Astrocyte (in vitro differentiated cells and primary cell): ENCODE measurements around the gene PPP1R3E. TPM values are rescaled to one million over a fixed set of nuclear protein-coding genes. Genes with fewer than 3 reads are reported as not detected.

Experiments used
- DNase-seq: peaks from one replicate; pipeline ENCODE4 v3.0.0-alpha.2; 2010; ENCODE audit warnings: low read depth
- FAIRE-seq: peaks from 2 replicates; lab custom pipeline; 2011; peaks lifted over from hg19 to GRCh38; lab: Jason Lieb, UNC
- H2AFZ ChIP-seq: 2 replicates; pipeline ENCODE4 v1.6.0; 2012; ENCODE audit warnings: low read depth, low read length, inconsistent platforms
- H3K27ac ChIP-seq: 2 replicates; pipeline ENCODE4 v1.5.1; 2011; ENCODE audit warnings: low read depth, low read length, inconsistent platforms
- H3K27me3 ChIP-seq: 2 replicates; pipeline ENCODE4 v1.6.0; 2011; ENCODE audit warnings: low read length, inconsistent platforms; ENCODE audit not compliant: insufficient read depth
- H3K36me3 ChIP-seq: 2 replicates; pipeline ENCODE4 v1.5.1; 2011; ENCODE audit warnings: low read length, inconsistent platforms; ENCODE audit not compliant: insufficient read depth
- H3K4me1 ChIP-seq: 2 replicates; pipeline ENCODE4 v1.5.1; 2011; ENCODE audit warnings: low read length, inconsistent platforms; ENCODE audit not compliant: insufficient read depth
- H3K4me2 ChIP-seq: 2 replicates; pipeline ENCODE4 v1.6.0; 2012; ENCODE audit warnings: low read length, inconsistent platforms
- H3K4me3 ChIP-seq: 2 replicates; pipeline ENCODE4 v1.5.1; 2011; ENCODE audit warnings: low read depth, mild to moderate bottlenecking, low read length, inconsistent platforms; ENCODE audit not compliant: insufficient read depth
- H3K79me2 ChIP-seq: 2 replicates; pipeline ENCODE4 v1.6.0; 2012; ENCODE audit warnings: mild to moderate bottlenecking, low read length, inconsistent platforms; ENCODE audit not compliant: insufficient read depth
- H3K9ac ChIP-seq: 2 replicates; pipeline ENCODE4 v1.6.0; 2012; ENCODE audit warnings: mild to moderate bottlenecking, low read length, inconsistent platforms
- H3K9me3 ChIP-seq: 2 replicates; pipeline ENCODE4 v1.5.1; 2012; ENCODE audit warnings: low read depth, mild to moderate bottlenecking, low read length, inconsistent platforms; ENCODE audit not compliant: insufficient read depth
- H4K20me1 ChIP-seq: 2 replicates; pipeline ENCODE4 v1.6.0; 2012; ENCODE audit warnings: low read length, inconsistent platforms; ENCODE audit not compliant: insufficient read depth
- H3K27ac Mint-ChIP-seq: one replicate; pipeline ENCODE4 v1.8.0; 2021; ENCODE audit warnings: mild to moderate bottlenecking, mixed read lengths; ENCODE audit not compliant: unreplicated experiment
- H3K27me3 Mint-ChIP-seq: one replicate; pipeline ENCODE4 v1.8.0; 2021; ENCODE audit warnings: low read depth, mixed read lengths; ENCODE audit not compliant: unreplicated experiment
- H3K36me3 Mint-ChIP-seq: one replicate; pipeline ENCODE4 v1.8.0; 2021; ENCODE audit warnings: low read depth, mixed read lengths; ENCODE audit not compliant: unreplicated experiment
- H3K4me1 Mint-ChIP-seq: one replicate; pipeline ENCODE4 v1.8.0; 2021; ENCODE audit warnings: low read depth, mixed read lengths; ENCODE audit not compliant: unreplicated experiment
- H3K4me3 Mint-ChIP-seq: one replicate; pipeline ENCODE4 v1.8.0; 2021; ENCODE audit warnings: mild to moderate bottlenecking, moderate library complexity, mixed read lengths; ENCODE audit not compliant: unreplicated experiment
- H3K9me3 Mint-ChIP-seq: one replicate; pipeline ENCODE4 v1.8.0; 2021; ENCODE audit warnings: mild to moderate bottlenecking, mixed read lengths; ENCODE audit not compliant: unreplicated experiment
- EZH2 ChIP-seq: IDR thresholded peaks from 2 replicates; pipeline ENCODE4 v1.6.1; 2012; ENCODE audit warnings: mild to moderate bottlenecking, low read length, inconsistent platforms; ENCODE audit not compliant: insufficient read depth
- total RNA-seq: library from RNA; stranded (reverse); gene quantifications from 2 replicates; pipeline ENCODE4 v1.2.1, GENCODE V29; 2021
- TF ChIP-seq, protein P1 (sequence below): IDR thresholded peaks from 2 replicates; pipeline ENCODE4 v1.5.1; 2011; ENCODE audit warnings: low read depth, mild to moderate bottlenecking, inconsistent platforms, low read length, moderate library complexity; ENCODE audit not compliant: insufficient read depth

Gene PPP1R3E
- total RNA-seq, 1 donor from 2014 or later: 3.6 TPM

DNA sequence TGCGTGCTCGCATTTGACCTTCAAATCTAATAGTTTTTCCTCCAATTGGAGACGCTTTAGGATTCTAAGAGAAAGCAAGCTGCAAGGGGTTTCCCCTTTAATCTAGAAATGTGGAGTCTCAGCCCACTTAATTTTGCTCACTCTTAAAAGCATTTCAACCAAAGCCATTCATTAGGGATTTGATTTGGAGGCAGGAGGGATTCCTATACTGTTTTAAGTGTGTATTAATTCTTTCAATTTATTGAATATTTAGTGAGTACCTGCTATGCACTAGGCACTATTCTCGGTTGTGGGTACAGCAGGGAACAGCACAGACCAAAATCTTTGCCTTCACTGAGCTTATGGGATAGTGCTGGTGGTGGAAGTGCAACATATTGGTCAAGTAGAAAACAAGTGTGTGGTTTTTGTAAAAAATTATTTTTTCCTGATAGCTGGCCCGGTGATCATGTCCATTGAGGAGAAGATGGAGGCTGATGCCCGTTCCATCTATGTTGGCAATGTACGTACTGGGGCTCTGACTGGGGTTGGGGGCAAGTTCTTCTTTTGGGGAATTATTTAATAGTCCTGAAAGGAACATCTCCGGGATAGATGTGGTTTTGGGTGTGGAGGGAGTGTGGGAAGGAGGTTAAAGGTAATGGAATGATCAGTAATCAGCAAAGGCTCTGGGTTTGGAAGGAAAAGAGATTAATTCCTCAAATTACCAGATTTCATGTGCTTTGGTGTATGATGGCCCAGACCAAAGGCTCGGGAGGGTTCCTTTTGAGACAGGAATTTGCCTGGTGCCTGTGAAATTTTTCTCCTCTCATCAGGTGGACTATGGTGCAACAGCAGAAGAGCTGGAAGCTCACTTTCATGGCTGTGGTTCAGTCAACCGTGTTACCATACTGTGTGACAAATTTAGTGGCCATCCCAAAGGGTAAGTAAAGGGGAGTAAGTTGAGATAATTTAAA lies 20.2 kb upstream of the PPP1R3E start:
- Histone ChIP-seq H3K79me2 (peaks cover 33% of the 10 kb centered on the region), H3K36me3 (peaks cover 23% of the 10 kb centered on the region), H3K9me3 (no peaks in the 10 kb centered on the region), H3K27me3 (no peaks in the 10 kb centered on the region), H3K27ac (peak overlapping the region; percentile 90), H4K20me1 (peaks cover 40% of the 10 kb centered on the region), H3K4me3 (peak overlapping the region; percentile 87), H2AFZ (no peak overlapping the region), H3K4me2 (peak overlapping the region; percentile 88), H3K4me1 (peaks cover 14% of the 10 kb centered on the region), H3K9ac (peak overlapping the region; percentile 98)
- Mint-ChIP-seq H3K4me1 (peaks cover 11% of the 10 kb centered on the region), H3K4me3 (peak overlapping the region; percentile 88), H3K27ac (peak overlapping the region; percentile 92), H3K9me3 (no peaks in the 10 kb centered on the region), H3K36me3 (peaks cover 12% of the 10 kb centered on the region), H3K27me3 (no peaks in the 10 kb centered on the region)
- no peak for DNase-seq
- FAIRE-seq: no peak
- no peak for TF ChIP-seq EZH2
- TF ChIP-seq, protein P1, sequence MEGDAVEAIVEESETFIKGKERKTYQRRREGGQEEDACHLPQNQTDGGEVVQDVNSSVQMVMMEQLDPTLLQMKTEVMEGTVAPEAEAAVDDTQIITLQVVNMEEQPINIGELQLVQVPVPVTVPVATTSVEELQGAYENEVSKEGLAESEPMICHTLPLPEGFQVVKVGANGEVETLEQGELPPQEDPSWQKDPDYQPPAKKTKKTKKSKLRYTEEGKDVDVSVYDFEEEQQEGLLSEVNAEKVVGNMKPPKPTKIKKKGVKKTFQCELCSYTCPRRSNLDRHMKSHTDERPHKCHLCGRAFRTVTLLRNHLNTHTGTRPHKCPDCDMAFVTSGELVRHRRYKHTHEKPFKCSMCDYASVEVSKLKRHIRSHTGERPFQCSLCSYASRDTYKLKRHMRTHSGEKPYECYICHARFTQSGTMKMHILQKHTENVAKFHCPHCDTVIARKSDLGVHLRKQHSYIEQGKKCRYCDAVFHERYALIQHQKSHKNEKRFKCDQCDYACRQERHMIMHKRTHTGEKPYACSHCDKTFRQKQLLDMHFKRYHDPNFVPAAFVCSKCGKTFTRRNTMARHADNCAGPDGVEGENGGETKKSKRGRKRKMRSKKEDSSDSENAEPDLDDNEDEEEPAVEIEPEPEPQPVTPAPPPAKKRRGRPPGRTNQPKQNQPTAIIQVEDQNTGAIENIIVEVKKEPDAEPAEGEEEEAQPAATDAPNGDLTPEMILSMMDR: no peak

DNA sequence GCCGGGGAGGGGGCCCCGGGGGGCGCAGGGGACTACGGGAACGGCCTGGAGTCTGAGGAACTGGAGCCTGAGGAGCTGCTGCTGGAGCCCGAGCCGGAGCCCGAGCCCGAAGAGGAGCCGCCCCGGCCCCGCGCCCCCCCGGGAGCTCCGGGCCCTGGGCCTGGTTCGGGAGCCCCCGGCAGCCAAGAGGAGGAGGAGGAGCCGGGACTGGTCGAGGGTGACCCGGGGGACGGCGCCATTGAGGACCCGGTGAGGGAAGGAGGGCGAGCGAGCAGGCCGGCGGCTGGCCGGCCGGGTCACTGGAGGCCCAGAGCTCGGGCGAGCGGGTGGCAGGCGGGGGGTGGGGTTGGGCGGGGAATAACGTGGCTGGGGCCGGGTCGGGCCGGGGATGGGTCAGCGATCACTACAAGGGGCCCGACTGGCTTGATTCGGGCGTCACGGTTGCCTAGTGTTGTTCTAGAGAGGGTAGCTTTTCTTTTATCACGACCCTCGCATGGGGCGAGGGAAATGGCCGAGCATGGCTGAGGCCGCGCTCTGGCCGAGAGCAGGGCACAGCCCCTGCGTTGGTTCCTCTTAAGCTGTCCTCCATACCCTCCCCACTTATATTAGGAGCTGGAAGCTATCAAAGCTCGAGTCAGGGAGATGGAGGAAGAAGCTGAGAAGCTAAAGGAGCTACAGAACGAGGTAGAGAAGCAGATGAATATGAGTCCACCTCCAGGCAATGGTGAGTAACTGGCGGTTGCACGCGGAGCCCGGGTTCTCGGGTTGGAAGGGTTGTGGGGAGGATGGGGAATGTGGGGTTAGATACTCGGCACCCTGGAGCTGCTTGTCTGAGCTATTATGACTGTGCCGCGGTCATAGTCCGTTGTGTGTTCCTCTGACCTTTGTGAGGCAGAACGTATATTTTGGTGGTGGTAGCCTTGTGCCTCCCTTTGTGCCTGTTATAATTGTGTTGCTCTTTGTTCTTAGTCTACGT lies 19.2 kb upstream of the PPP1R3E start:
- Histone ChIP-seq H3K9ac (peak overlapping the region; percentile 98), H3K9me3 (no peaks in the 10 kb centered on the region), H4K20me1 (peaks cover 36% of the 10 kb centered on the region), H2AFZ (no peak overlapping the region), H3K79me2 (peaks cover 39% of the 10 kb centered on the region), H3K27ac (peak overlapping the region; percentile 90), H3K27me3 (no peaks in the 10 kb centered on the region), H3K4me1 (peaks cover 14% of the 10 kb centered on the region), H3K4me2 (peak overlapping the region; percentile 88), H3K36me3 (peaks cover 25% of the 10 kb centered on the region), H3K4me3 (peak overlapping the region; percentile 87)
- H3K27me3 Mint-ChIP-seq: no peaks in the 10 kb centered on the region
- DNase-seq (peak; percentile 37), FAIRE-seq (no peak)
- H3K4me3 Mint-ChIP-seq: peak overlapping the region; percentile 88
- TF ChIP-seq, protein P1: no peak
- TF ChIP-seq EZH2: no peak
- H3K27ac Mint-ChIP-seq: peak overlapping the region; percentile 92
- no peaks in the 10 kb centered on the region for H3K9me3 Mint-ChIP-seq
- H3K4me1 Mint-ChIP-seq: peaks cover 11% of the 10 kb centered on the region
- H3K36me3 Mint-ChIP-seq: peaks cover 12% of the 10 kb centered on the region
